AG10803 (cell line): ENCODE results near the gene STARD5.
A peak's percentile ranks its signal among the peaks of the same experiment; 100 is the strongest.

Experiments used
- DNase-seq: peaks from one replicate; pipeline ENCODE4 v3.0.0; 2010; ENCODE audit warnings: low read depth
- H3K4me3 ChIP-seq: 2 replicates; pipeline ENCODE4 v1.5.1; 2011; ENCODE audit warnings: mild to moderate bottlenecking, low read length, control low read depth
- CTCF ChIP-seq: conservative IDR thresholded peaks from 2 replicates; pipeline ENCODE4 v1.5.1; 2011; ENCODE audit warnings: mild to moderate bottlenecking, low read length, control low read depth, inconsistent platforms

STARD5 gene

GRCh38 chr15:81297603-81298575 lies 26.1 kb downstream of the STARD5 start:
- no peak overlapping the region for H3K4me3 ChIP-seq
- TF ChIP-seq CTCF: no peak

GRCh38 chr15:81297147-81297572 lies 26.8 kb downstream of the STARD5 start:
- peak; percentile 71 for DNase-seq
- no peak overlapping the region for H3K4me3 ChIP-seq
- TF ChIP-seq CTCF: no peak

More at GRCh38 chr15:81297603-81298575, 26.1 kb downstream of the STARD5 start:
- no peak for DNase-seq

GRCh38 chr15:81296673-81297072 lies 27.3 kb downstream of the STARD5 start:
- H3K4me3 ChIP-seq: no peak overlapping the region

GRCh38 chr15:81296186-81296585 lies 27.8 kb downstream of the STARD5 start:
- no peak for DNase-seq
- H3K4me3 ChIP-seq: no peak overlapping the region
- no peak for TF ChIP-seq CTCF

More at GRCh38 chr15:81296673-81297072, 27.3 kb downstream of the STARD5 start:
- TF ChIP-seq CTCF: no peak
- DNase-seq: no peak

- no peak overlapping the region for H3K4me3 ChIP-seq
- peak; percentile 23 for DNase-seq
- no peak for TF ChIP-seq CTCF
Measured at GRCh38 chr15:81295486-81296121, 28.3 kb downstream of the STARD5 start.

- no peak for DNase-seq
- TF ChIP-seq CTCF: no peak
- no peak overlapping the region for H3K4me3 ChIP-seq
Measured at GRCh38 chr15:81294516-81294880, 29.4 kb downstream of the STARD5 start.
